OCI-LY7 (cell line): ENCODE measurements around the gene ARFGAP1. TPM values are rescaled to one million over a fixed set of nuclear protein-coding genes. Genes with fewer than 3 reads are reported as not detected.

Experiments used
- BruUV-seq: library from RNA; stranded (reverse); fragments of 400-500 nt; replicated peaks from 2 replicates; lab custom pipeline; 2021; lab: Mats Ljungman, UMichigan
- CTCF ChIA-PET: fragments of 300-600 bp; sonication (Branson Sonifier 250); formaldehyde crosslinking; loops from one replicate; lab custom pipeline; 2022; ENCODE audit warnings: antibody characterized with exemption; ENCODE audit not compliant: unreplicated experiment; lab: Charles Lee
- POLR2A ChIA-PET: fragments of 300-600 bp; sonication (Branson Sonifier 250); formaldehyde crosslinking; loops from one replicate; lab custom pipeline; 2022; ENCODE audit warnings: antibody characterized with exemption; lab: Charles Lee
- DNase-seq: peaks from one replicate; pipeline ENCODE4 v3.0.0-alpha.2; 2015; ENCODE audit warnings: low spot score
- H2AFZ ChIP-seq: fragments of 200-600 bp; sonication (generic), shearing (Covaris generic); 2 replicates; pipeline ENCODE4 v1.6.1; 2014; ENCODE audit warnings: mild to moderate bottlenecking, antibody characterized with exemption, low read length, moderate library complexity
- H3K27ac ChIP-seq: fragments of 200-600 bp; sonication (generic); 2 replicates; pipeline ENCODE4 v1.5.1; 2014; ENCODE audit warnings: mixed run types, low read depth, mild to moderate bottlenecking, moderate library complexity, low read length, inconsistent platforms; ENCODE audit not compliant: poor library complexity, severe bottlenecking
- H3K36me3 ChIP-seq: fragments of 200-600 bp; sonication (generic); 2 replicates; pipeline ENCODE4 v1.6.1; 2014; ENCODE audit warnings: mild to moderate bottlenecking, antibody characterized with exemption, low read length, moderate library complexity, mixed read lengths; ENCODE audit not compliant: insufficient read depth
- H3K4me1 ChIP-seq: fragments of 200-600 bp; sonication (generic); 2 replicates; pipeline ENCODE4 v1.5.1; 2014; ENCODE audit warnings: mild to moderate bottlenecking, low read length; ENCODE audit not compliant: insufficient read depth, poor library complexity, severe bottlenecking
- H3K4me2 ChIP-seq: fragments of 200-600 bp; sonication (generic); 2 replicates; pipeline ENCODE4 v1.6.1; 2014; ENCODE audit warnings: mild to moderate bottlenecking, low read length
- H3K4me3 ChIP-seq: fragments of 200-600 bp; sonication (generic); 2 replicates; pipeline ENCODE4 v1.5.1; 2014; ENCODE audit warnings: mild to moderate bottlenecking, low read depth, low read length; ENCODE audit not compliant: poor library complexity, severe bottlenecking
- H3K79me2 ChIP-seq: fragments of 200-600 bp; sonication (generic); 2 replicates; pipeline ENCODE4 v1.6.1; 2016; ENCODE audit warnings: low read depth, mild to moderate bottlenecking, low read length, moderate library complexity, mixed read lengths; ENCODE audit not compliant: insufficient read depth
- H3K9me2 ChIP-seq: fragments of 200-600 bp; sonication (generic); 2 replicates; pipeline ENCODE4 v1.6.1; 2016; ENCODE audit warnings: mild to moderate bottlenecking, low read length, mixed read lengths; ENCODE audit not compliant: insufficient read depth
- H3K9me3 ChIP-seq: fragments of 200-600 bp; sonication (generic); 2 replicates; pipeline ENCODE4 v1.6.1; 2014; ENCODE audit warnings: mild to moderate bottlenecking, mixed run types, low read length, mixed read lengths
- H4K20me1 ChIP-seq: fragments of 200-600 bp; sonication (generic); 2 replicates; pipeline ENCODE4 v1.6.1; 2014; ENCODE audit warnings: mild to moderate bottlenecking, antibody characterized with exemption, low read length, moderate library complexity, mixed read lengths; ENCODE audit not compliant: insufficient read depth
- EZH2phosphoT487 ChIP-seq: fragments of 200-600 bp; sonication (generic); IDR thresholded peaks from 2 replicates; pipeline ENCODE4 v1.6.1; 2018; ENCODE audit warnings: low read depth, borderline replicate concordance, mild to moderate bottlenecking, mixed run types, antibody characterized with exemption, low read length, moderate library complexity, mixed read lengths
- intact Hi-C: fragments of 100-400 bp; cut with micrococcal nuclease; formaldehyde crosslinking; loops from one replicate; pipeline ENCODE4 v1.10.0; 2022; ENCODE audit not compliant: unreplicated experiment
- total RNA-seq, 2 experiments: library from RNA; depleted of rRNA in 1 of 2; stranded (reverse); fragments of >200 nt in 1 of 2; shearing (Covaris generic) in 1 of 2; gene quantifications; 2 replicates each; pipeline ENCODE4 v1.2.3, GENCODE V29; 2014 to 2022
- TF ChIP-seq, protein P1 (sequence below): fragments of 200-600 bp; sonication (generic); conservative IDR thresholded peaks from 2 replicates; pipeline ENCODE4 v1.5.1; 2014; ENCODE audit warnings: mild to moderate bottlenecking, antibody characterized with exemption, low read length, moderate library complexity, mixed read lengths

Gene ARFGAP1
- total RNA-seq, 2 experiments from 2014 or later: 57.9 to 105 TPM

DNA sequence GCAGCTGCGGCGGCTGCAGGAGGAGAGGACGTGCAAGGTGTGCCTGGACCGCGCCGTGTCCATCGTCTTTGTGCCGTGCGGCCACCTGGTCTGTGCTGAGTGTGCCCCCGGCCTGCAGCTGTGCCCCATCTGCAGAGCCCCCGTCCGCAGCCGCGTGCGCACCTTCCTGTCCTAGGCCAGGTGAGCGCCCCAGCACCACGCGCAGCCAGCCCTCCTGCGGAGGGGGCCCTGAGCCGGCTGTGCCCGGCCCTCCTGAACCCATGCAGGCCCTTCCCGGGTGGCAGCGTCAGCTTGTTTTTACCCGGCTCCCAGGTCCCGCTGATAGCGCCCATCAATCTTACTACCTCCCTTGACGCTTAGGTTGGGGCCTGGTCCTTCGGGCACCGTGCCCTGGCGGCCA lies 33.2 kb upstream of the ARFGAP1 start:
- Histone ChIP-seq H3K27ac (no peak overlapping the region), H3K4me1 (no peaks in the 10 kb centered on the region), H4K20me1 (no peaks in the 10 kb centered on the region), H3K36me3 (no peaks in the 10 kb centered on the region), H3K9me3 (no peaks in the 10 kb centered on the region), H3K79me2 (no peaks in the 10 kb centered on the region), H3K9me2 (no peaks in the 10 kb centered on the region), H2AFZ (no peak overlapping the region), H3K4me2 (no peak overlapping the region), H3K4me3 (no peak overlapping the region)
- no TSS peak for BruUV-seq
- ChIA-PET CTCF (no interaction called here), POLR2A (no interaction called here)
- DNase-seq: no peak
- TF ChIP-seq, protein P1, sequence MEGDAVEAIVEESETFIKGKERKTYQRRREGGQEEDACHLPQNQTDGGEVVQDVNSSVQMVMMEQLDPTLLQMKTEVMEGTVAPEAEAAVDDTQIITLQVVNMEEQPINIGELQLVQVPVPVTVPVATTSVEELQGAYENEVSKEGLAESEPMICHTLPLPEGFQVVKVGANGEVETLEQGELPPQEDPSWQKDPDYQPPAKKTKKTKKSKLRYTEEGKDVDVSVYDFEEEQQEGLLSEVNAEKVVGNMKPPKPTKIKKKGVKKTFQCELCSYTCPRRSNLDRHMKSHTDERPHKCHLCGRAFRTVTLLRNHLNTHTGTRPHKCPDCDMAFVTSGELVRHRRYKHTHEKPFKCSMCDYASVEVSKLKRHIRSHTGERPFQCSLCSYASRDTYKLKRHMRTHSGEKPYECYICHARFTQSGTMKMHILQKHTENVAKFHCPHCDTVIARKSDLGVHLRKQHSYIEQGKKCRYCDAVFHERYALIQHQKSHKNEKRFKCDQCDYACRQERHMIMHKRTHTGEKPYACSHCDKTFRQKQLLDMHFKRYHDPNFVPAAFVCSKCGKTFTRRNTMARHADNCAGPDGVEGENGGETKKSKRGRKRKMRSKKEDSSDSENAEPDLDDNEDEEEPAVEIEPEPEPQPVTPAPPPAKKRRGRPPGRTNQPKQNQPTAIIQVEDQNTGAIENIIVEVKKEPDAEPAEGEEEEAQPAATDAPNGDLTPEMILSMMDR: no peak
- no peak for TF ChIP-seq EZH2phosphoT487
- intact Hi-C loops: no loop called here

DNA sequence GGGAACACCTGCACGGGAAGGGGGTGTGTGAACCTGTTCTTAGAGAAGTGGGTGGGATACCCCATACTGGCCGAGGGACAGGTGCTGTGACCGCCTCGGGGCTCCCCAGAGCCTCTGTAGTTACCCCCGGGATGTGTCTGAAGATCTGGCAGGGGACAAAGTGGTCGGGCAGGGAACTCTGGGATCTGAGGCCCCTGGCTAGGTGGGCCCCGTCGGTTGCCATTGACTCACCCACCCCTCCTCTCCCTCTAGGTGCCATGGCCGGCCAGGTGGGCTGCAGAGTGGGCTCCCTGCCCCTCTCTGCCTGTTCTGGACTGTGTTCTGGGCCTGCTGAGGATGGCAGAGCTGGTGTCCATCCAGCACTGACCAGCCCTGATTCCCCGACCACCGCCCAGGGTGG lies 32.6 kb upstream of the ARFGAP1 start:
- Histone ChIP-seq H2AFZ (no peak overlapping the region), H3K79me2 (no peaks in the 10 kb centered on the region), H3K36me3 (no peaks in the 10 kb centered on the region), H3K4me2 (no peak overlapping the region), H3K27ac (no peak overlapping the region), H3K9me2 (no peaks in the 10 kb centered on the region), H3K4me1 (no peaks in the 10 kb centered on the region), H4K20me1 (no peaks in the 10 kb centered on the region), H3K9me3 (no peaks in the 10 kb centered on the region), H3K4me3 (no peak overlapping the region)
- ChIA-PET CTCF (no interaction called here), POLR2A (no interaction called here)
- intact Hi-C loops: no loop called here
- TF ChIP-seq, protein P1: no peak
- BruUV-seq: no TSS peak
- no peak for DNase-seq

DNA sequence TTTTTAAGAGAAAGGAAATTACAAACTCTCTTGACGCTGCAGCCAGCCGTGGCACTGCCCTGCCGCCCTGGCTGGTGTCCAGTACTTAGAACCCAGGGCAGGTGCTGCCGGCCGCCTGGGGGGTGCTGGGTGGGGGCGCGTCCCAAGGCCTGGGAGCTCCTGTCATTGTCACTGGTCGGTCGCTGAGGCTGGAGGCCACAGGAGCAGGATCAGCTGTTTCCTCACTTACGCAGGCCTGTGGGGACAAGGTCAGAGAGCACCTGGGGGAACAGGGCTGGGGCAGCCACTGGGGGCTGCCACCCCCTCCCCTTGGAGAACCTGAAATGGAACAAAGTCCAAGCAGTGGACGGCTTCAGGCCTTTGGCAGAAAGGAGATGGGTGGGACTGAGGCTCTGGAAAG lies 31.3 kb upstream of the ARFGAP1 start:
- ChIA-PET CTCF (no interaction called here), POLR2A (no interaction called here)
- Histone ChIP-seq H3K4me2 (no peak overlapping the region), H3K9me3 (no peaks in the 10 kb centered on the region), H3K36me3 (no peaks in the 10 kb centered on the region), H4K20me1 (no peaks in the 10 kb centered on the region), H3K27ac (no peak overlapping the region), H3K4me1 (no peaks in the 10 kb centered on the region), H2AFZ (no peak overlapping the region), H3K4me3 (no peak overlapping the region), H3K9me2 (no peaks in the 10 kb centered on the region), H3K79me2 (no peaks in the 10 kb centered on the region)
- BruUV-seq: no TSS peak
- TF ChIP-seq, protein P1: no peak
- TF ChIP-seq EZH2phosphoT487: no peak
- intact Hi-C loops: no loop called here
- DNase-seq: no peak
